PC-3 (cell line): ENCODE measurements around the gene STPG4. TPM values are rescaled to one million over a fixed set of nuclear protein-coding genes. Genes with fewer than 3 reads are reported as not detected.

Experiments used
- ATAC-seq: fragments of 200-7000 bp; cut with Tn5 transposase; 2 replicates; pipeline ENCODE4 v1.9.1; 2020; ENCODE audit warnings: mild to moderate bottlenecking, moderate library complexity
- BruUV-seq: library from RNA; stranded (reverse); fragments of 400-500 nt; replicated peaks from 2 replicates; lab custom pipeline; 2021; lab: Mats Ljungman, UMichigan
- CTCF ChIA-PET: fragments of 300-600 bp; sonication (Branson Sonifier 250); formaldehyde crosslinking; loops from one replicate; lab custom pipeline; 2022; ENCODE audit warnings: antibody characterized with exemption; lab: Charles Lee
- POLR2A ChIA-PET: fragments of 300-600 bp; sonication (Branson Sonifier 250); formaldehyde crosslinking; loops from one replicate; lab custom pipeline; 2022; ENCODE audit warnings: antibody characterized with exemption; ENCODE audit not compliant: unreplicated experiment; lab: Charles Lee
- DNase-seq: peaks from one replicate; pipeline ENCODE4 v3.0.0-alpha.2; 2015
- H2AFZ ChIP-seq: fragments of 300-600 bp; sonication (generic); 2 replicates; pipeline ENCODE4 v1.6.0; 2016; ENCODE audit warnings: antibody characterized with exemption, low read length
- H3F3A ChIP-seq: fragments of 300-600 bp; sonication (generic); one replicate; pipeline ENCODE4 v1.6.0; 2017; ENCODE audit warnings: antibody characterized with exemption, low read length, control low read depth, mild to moderate bottlenecking; ENCODE audit not compliant: unreplicated experiment
- H3K27ac ChIP-seq: fragments of 300-600 bp; sonication (generic); 2 replicates; pipeline ENCODE4 v1.5.1; 2016; ENCODE audit warnings: mild to moderate bottlenecking, low read length
- H3K27me3 ChIP-seq: fragments of 300-600 bp; sonication (generic); 2 replicates; pipeline ENCODE4 v1.6.1; 2016; ENCODE audit warnings: low read length, mixed read lengths
- H3K36me3 ChIP-seq: fragments of 300-600 bp; sonication (generic); 2 replicates; pipeline ENCODE4 v1.6.1; 2016; ENCODE audit warnings: low read depth, mixed run types, low read length, mixed read lengths
- H3K4me1 ChIP-seq: fragments of 300-600 bp; sonication (generic); 2 replicates; pipeline ENCODE4 v1.5.1; 2016; ENCODE audit warnings: low read length; ENCODE audit not compliant: insufficient read depth
- H3K4me2 ChIP-seq: fragments of 300-600 bp; sonication (generic); 2 replicates; pipeline ENCODE4 v1.6.0; 2016; ENCODE audit warnings: low read length
- H3K4me3 ChIP-seq: fragments of 300-600 bp; sonication (generic); 2 replicates; pipeline ENCODE4 v1.5.1; 2016; ENCODE audit warnings: mild to moderate bottlenecking, low read length, mixed read lengths
- H3K79me2 ChIP-seq: fragments of 300-600 bp; sonication (generic); 2 replicates; pipeline ENCODE4 v1.6.1; 2017; ENCODE audit warnings: low read length, mixed read lengths
- H3K9ac ChIP-seq: fragments of 300-600 bp; sonication (generic); 2 replicates; pipeline ENCODE4 v1.6.0; 2016; ENCODE audit warnings: mild to moderate bottlenecking, low read length
- H3K9me2 ChIP-seq: fragments of 300-600 bp; sonication (generic); replicated peaks from 2 replicates; pipeline ENCODE4 v1.6.1; 2016; ENCODE audit warnings: mixed run types, low read length, mixed read lengths
- H3K9me3 ChIP-seq: fragments of 300-600 bp; sonication (generic); 2 replicates; pipeline ENCODE4 v1.6.1; 2016; ENCODE audit warnings: low read length, mixed read lengths
- H4K20me1 ChIP-seq: fragments of 300-600 bp; sonication (generic); 2 replicates; pipeline ENCODE4 v1.6.1; 2016; ENCODE audit warnings: low read length, mixed read lengths
- CTCF ChIP-seq: fragments of 300-600 bp; sonication (generic); conservative IDR thresholded peaks from 2 replicates; pipeline ENCODE4 v1.5.1; 2017; ENCODE audit warnings: antibody characterized with exemption, low read depth, mild to moderate bottlenecking, low read length
- EZH2 ChIP-seq: fragments of 300-600 bp; sonication (generic); IDR thresholded peaks from one replicate; pipeline ENCODE4 v1.6.1; 2017; ENCODE audit warnings: antibody characterized with exemption, mild to moderate bottlenecking, low read length; ENCODE audit not compliant: unreplicated experiment
- EZH2phosphoT487 ChIP-seq: fragments of 300-600 bp; sonication (generic); IDR thresholded peaks from 2 replicates; pipeline ENCODE4 v1.6.1; 2018; ENCODE audit warnings: mild to moderate bottlenecking, antibody characterized with exemption, low read length, borderline replicate concordance
- intact Hi-C: fragments of 100-400 bp; cut with micrococcal nuclease; formaldehyde crosslinking; loops from 2 replicates; pipeline ENCODE4 v1.9.0; 2023
- total RNA-seq: library from RNA; depleted of rRNA; stranded (reverse); fragments of >200 nt; gene quantifications from 2 replicates; pipeline ENCODE4 v1.2.3, GENCODE V29; 2014

STPG4 gene
- total RNA-seq, 1 experiment from 2014 or later: 2.4 TPM

GRCh38 chr2:47160211-47160610 is 5.1 kb upstream of the STPG4 start:
- H3K9me3 ChIP-seq: no peaks in the 10 kb centered on the region

GRCh38 chr2:47159627-47160026 is 4.5 kb upstream of the STPG4 start:
- peaks cover 32% of the 10 kb centered on the region for H3K79me2 ChIP-seq
- ATAC-seq (no peak), DNase-seq (no peak)
- ChIA-PET CTCF (no interaction called here), POLR2A (no interaction called here)
- H3K9me2 ChIP-seq: no peaks in the 10 kb centered on the region
- TF ChIP-seq EZH2 (no peak), CTCF (no peak), EZH2phosphoT487 (no peak)
- H3K27me3 ChIP-seq: no peaks in the 10 kb centered on the region
- H4K20me1 ChIP-seq: peaks cover 45% of the 10 kb centered on the region
- no peak overlapping the region for H3K4me3 ChIP-seq
- peaks cover 36% of the 10 kb centered on the region for H3F3A ChIP-seq
- H3K9ac ChIP-seq: no peak overlapping the region
- H2AFZ ChIP-seq: no peak overlapping the region
- peaks cover 51% of the 10 kb centered on the region for H3K36me3 ChIP-seq
- no TSS peak for BruUV-seq
- no peaks in the 10 kb centered on the region for H3K9me3 ChIP-seq
- intact Hi-C loops: no loop called here
- no peaks in the 10 kb centered on the region for H3K4me1 ChIP-seq
- no peak overlapping the region for H3K4me2 ChIP-seq
- H3K27ac ChIP-seq: no peak overlapping the region

More at GRCh38 chr2:47160211-47160610, 5.1 kb upstream of the STPG4 start:
- no peak overlapping the region for H3K9ac ChIP-seq
- no peak for ATAC-seq
- TF ChIP-seq EZH2phosphoT487: no peak
- no peak for TF ChIP-seq EZH2
- no peak for TF ChIP-seq CTCF
- intact Hi-C loops: no loop called here
- H4K20me1 ChIP-seq: peaks cover 51% of the 10 kb centered on the region
- H3K4me1 ChIP-seq: no peaks in the 10 kb centered on the region
- ChIA-PET CTCF (no interaction called here), POLR2A (no interaction called here)
- no peaks in the 10 kb centered on the region for H3K27me3 ChIP-seq
- H3K27ac ChIP-seq: no peak overlapping the region
- BruUV-seq: TSS peak; percentile 66
- DNase-seq: no peak
- H2AFZ ChIP-seq: no peak overlapping the region
- no peak overlapping the region for H3K4me3 ChIP-seq
- peaks cover 38% of the 10 kb centered on the region for H3K79me2 ChIP-seq
- H3F3A ChIP-seq: peaks cover 36% of the 10 kb centered on the region
- no peaks in the 10 kb centered on the region for H3K9me2 ChIP-seq
- peaks cover 57% of the 10 kb centered on the region for H3K36me3 ChIP-seq
- H3K4me2 ChIP-seq: no peak overlapping the region

- H3K27ac ChIP-seq: no peak overlapping the region
- intact Hi-C loops: no loop called here
- ChIA-PET POLR2A (no interaction called here), CTCF (no interaction called here)
- H3K9ac ChIP-seq: no peak overlapping the region
- H3F3A ChIP-seq: peaks cover 36% of the 10 kb centered on the region
- ATAC-seq (no peak), DNase-seq (no peak)
- H4K20me1 ChIP-seq: peaks cover 38% of the 10 kb centered on the region
- no peaks in the 10 kb centered on the region for H3K27me3 ChIP-seq
- H3K4me3 ChIP-seq: no peak overlapping the region
- no peak overlapping the region for H2AFZ ChIP-seq
- H3K9me2 ChIP-seq: no peaks in the 10 kb centered on the region
- no peaks in the 10 kb centered on the region for H3K9me3 ChIP-seq
- peaks cover 24% of the 10 kb centered on the region for H3K79me2 ChIP-seq
- no TSS peak for BruUV-seq
- H3K4me2 ChIP-seq: no peak overlapping the region
- H3K4me1 ChIP-seq: no peaks in the 10 kb centered on the region
- TF ChIP-seq CTCF (no peak), EZH2 (no peak), EZH2phosphoT487 (no peak)
- H3K36me3 ChIP-seq: peaks cover 49% of the 10 kb centered on the region
Observed at GRCh38 chr2:47158576-47158975, 3.5 kb upstream of the STPG4 start.
